Panc1 (cell line): Measurements from ENCODE around the gene CNRIP1. TPM values are rescaled to one million over a fixed set of nuclear protein-coding genes. Genes with fewer than 3 reads are reported as not detected.

ENCODE experiments used
- ATAC-seq: fragments of 200-7000 bp; cut with Tn5 transposase; 2 replicates; pipeline ENCODE4 v1.9.1; 2020; ENCODE audit warnings: mild to moderate bottlenecking, moderate library complexity
- BruUV-seq: library from RNA; stranded (reverse); fragments of 400-500 nt; replicated peaks from 2 replicates; lab custom pipeline; 2021; lab: Mats Ljungman, UMichigan
- CTCF ChIA-PET: fragments of 300-600 bp; sonication (Branson Sonifier 250); formaldehyde crosslinking; loops from one replicate; lab custom pipeline; 2022; ENCODE audit warnings: antibody characterized with exemption; lab: Charles Lee
- POLR2A ChIA-PET: fragments of 300-600 bp; sonication (Branson Sonifier 250); formaldehyde crosslinking; loops from one replicate; lab custom pipeline; 2022; ENCODE audit warnings: antibody characterized with exemption; lab: Charles Lee
- DNase-seq: peaks from one replicate; pipeline ENCODE4 v3.0.0-alpha.2; 2010; ENCODE audit warnings: low read depth, low spot score
- H3K27ac ChIP-seq: 2 replicates; pipeline ENCODE4 v1.5.1; 2011; ENCODE audit warnings: mild to moderate bottlenecking, low read length, inconsistent platforms
- H3K27me3 ChIP-seq: fragments of 200-500 bp; sonication (Bioruptor generic); 2 replicates; pipeline ENCODE4 v1.6.0; 2014; ENCODE audit warnings: low read length, inconsistent platforms; ENCODE audit not compliant: control insufficient read depth, insufficient read depth
- H3K36me3 ChIP-seq: fragments of 200-500 bp; sonication (Bioruptor generic); 2 replicates; pipeline ENCODE4 v1.5.1; 2014; ENCODE audit warnings: inconsistent platforms, mild to moderate bottlenecking, low read length, moderate library complexity; ENCODE audit not compliant: control insufficient read depth, insufficient read depth
- H3K4me1 ChIP-seq: 2 replicates; pipeline ENCODE4 v1.5.1; 2011; ENCODE audit warnings: inconsistent platforms, mild to moderate bottlenecking, low read length, moderate library complexity; ENCODE audit not compliant: control insufficient read depth, insufficient read depth
- H3K4me3 ChIP-seq, 2 experiments: 2 replicates each; pipeline ENCODE4 v1.5.1; 2011 to 2012; ENCODE audit warnings: low read depth in 2 of 2, low read length in 2 of 2, mild to moderate bottlenecking in 2 of 2, inconsistent platforms in 1 of 2, moderate library complexity in 1 of 2
- H3K9me3 ChIP-seq: fragments of 200-500 bp; sonication (Bioruptor generic); 2 replicates; pipeline ENCODE4 v1.5.1; 2014; ENCODE audit warnings: low read depth, mild to moderate bottlenecking, inconsistent platforms, low read length, moderate library complexity; ENCODE audit not compliant: control insufficient read depth, insufficient read depth
- CTCF ChIP-seq: fragments of 450-650 bp; IDR thresholded peaks from 2 replicates; pipeline ENCODE4 v1.5.1; 2017; ENCODE audit warnings: mild to moderate bottlenecking
- POLR2AphosphoS5 ChIP-seq: IDR thresholded peaks from 2 replicates; pipeline ENCODE4 v1.6.1; 2012; ENCODE audit warnings: mild to moderate bottlenecking, low read depth, low read length, moderate library complexity
- REST ChIP-seq, 2 experiments: IDR thresholded peaks; 2 replicates each; pipeline ENCODE4 v1.6.1; 2011 to 2012; ENCODE audit warnings: low read depth in 2 of 2, control low read depth in 1 of 2, low read length in 1 of 2, mild to moderate bottlenecking in 1 of 2, moderate library complexity in 1 of 2; ENCODE audit not compliant: insufficient read depth in 1 of 2
- SIN3A ChIP-seq: IDR thresholded peaks from 2 replicates; pipeline ENCODE4 v1.6.1; 2012; ENCODE audit warnings: low read depth, mild to moderate bottlenecking, low read length, moderate library complexity, borderline replicate concordance; ENCODE audit not compliant: insufficient read depth
- TCF7L2 ChIP-seq: IDR thresholded peaks from 2 replicates; pipeline ENCODE4 v1.6.1; 2011; ENCODE audit warnings: mild to moderate bottlenecking, low read depth, low read length, inconsistent platforms
- in situ Hi-C: cut with HindIII; loops from 2 replicates; pipeline ENCODE4 v1.10.0; 2016; ENCODE audit warnings: low sequenced_read_pairs, low pct_unique_long_range_greater_than_20kb
- intact Hi-C: fragments of 100-400 bp; cut with micrococcal nuclease; formaldehyde crosslinking; loops from one replicate; pipeline ENCODE4 v1.10.0; 2022; ENCODE audit not compliant: unreplicated experiment
- total RNA-seq: library from RNA; stranded (reverse); gene quantifications from one replicate; pipeline ENCODE4 v1.2.1, GENCODE V29; 2021; ENCODE audit not compliant: unreplicated experiment

CNRIP1 gene
- total RNA-seq, 1 experiment from 2014 or later = not detected

GRCh38 chr2:68245672-68246071, 74.1 kb downstream of the CNRIP1 start:
- no peak overlapping the region for H3K27ac ChIP-seq
- CTCF ChIA-PET = no interaction called here
- in situ Hi-C loops = no loop called here

GRCh38 chr2:68245066-68245465, 74.7 kb downstream of the CNRIP1 start:
- ChIA-PET CTCF (no interaction called here), POLR2A (interaction anchor here (0.6 kb wide), 1 partner anchor 49 kb away, joined by 3 read pairs; no protein-coding TSS in a partner anchor)
- H3K4me1 ChIP-seq = peaks cover 35% of the 10 kb centered on the region
- no peak overlapping the region for H3K27ac ChIP-seq
- DNase-seq (no peak), ATAC-seq (no peak)
- in situ Hi-C loops (no loop called here), intact Hi-C loops (no loop called here)
- H3K36me3 ChIP-seq = peaks cover 2% of the 10 kb centered on the region; the same call in 1 of the 2 replicates
- no peak overlapping the region for H3K4me3 ChIP-seq
- BruUV-seq = no TSS peak
- no peaks in the 10 kb centered on the region for H3K27me3 ChIP-seq
- H3K9me3 ChIP-seq = no peaks in the 10 kb centered on the region
- TF ChIP-seq TCF7L2 (no peak), REST (IDR thresholded peaks at IDR 0.05; ENCODE audit: insufficient read depth in 1 of 2, low read depth in 2 of 2, low read length in 1 of 2) (no peak), CTCF (no peak)

More at GRCh38 chr2:68245672-68246071, 74.1 kb downstream of the CNRIP1 start:
- POLR2A ChIA-PET = interaction anchor here (0.6 kb wide), 1 partner anchor 49 kb away, joined by 3 read pairs; no protein-coding TSS in a partner anchor
- Histone ChIP-seq H3K27me3 (no peaks in the 10 kb centered on the region), H3K4me1 (peaks cover 39% of the 10 kb centered on the region), H3K9me3 (no peaks in the 10 kb centered on the region), H3K4me3 (no peak overlapping the region), H3K36me3 (peaks cover 8% of the 10 kb centered on the region)
- TF ChIP-seq SIN3A (no peak), REST (IDR thresholded peaks at IDR 0.05; ENCODE audit: insufficient read depth in 1 of 2, low read depth in 2 of 2, low read length in 1 of 2) (no peak), TCF7L2 (no peak), CTCF (no peak), POLR2AphosphoS5 (no peak)
- ATAC-seq = no peak
- BruUV-seq = no TSS peak
- no peak for DNase-seq
- intact Hi-C loops = no loop called here
